NT2/D1 (cell line): Measurements from ENCODE around the gene SEC14L1.

Experiments used
- YY1 ChIP-seq: IDR thresholded peaks from 2 replicates; pipeline ENCODE4 v1.6.1; 2011; ENCODE audit not compliant: insufficient read length, insufficient read depth
- ZNF274 ChIP-seq: IDR thresholded peaks from 2 replicates; pipeline ENCODE4 v1.6.1; 2011; ENCODE audit warnings: mild to moderate bottlenecking, low read depth, low read length

- no peak for TF ChIP-seq ZNF274
- TF ChIP-seq YY1: no peak
Observed at GRCh38 chr17:77178563-77178962, 37.8 kb downstream of the SEC14L1 start.
